Activated CD4-positive, CD25-positive, alpha-beta regulatory T cell treated with anti-CD3 and anti-CD28 coated beads, Interleukin-2, amount 50 U/mL, for 16 hours (primary cell): ENCODE data around the gene MEF2C.

ENCODE experiments used
- DNase-seq: peaks from one replicate; pipeline ENCODE4 v3.0.0-alpha.2; 2020; ENCODE audit warnings: low read depth, low spot score

The MEF2C gene

GRCh38 chr5:88829054-88829453 is 53.9 kb downstream of the MEF2C start:
- DNase-seq, result no peak

DNA sequence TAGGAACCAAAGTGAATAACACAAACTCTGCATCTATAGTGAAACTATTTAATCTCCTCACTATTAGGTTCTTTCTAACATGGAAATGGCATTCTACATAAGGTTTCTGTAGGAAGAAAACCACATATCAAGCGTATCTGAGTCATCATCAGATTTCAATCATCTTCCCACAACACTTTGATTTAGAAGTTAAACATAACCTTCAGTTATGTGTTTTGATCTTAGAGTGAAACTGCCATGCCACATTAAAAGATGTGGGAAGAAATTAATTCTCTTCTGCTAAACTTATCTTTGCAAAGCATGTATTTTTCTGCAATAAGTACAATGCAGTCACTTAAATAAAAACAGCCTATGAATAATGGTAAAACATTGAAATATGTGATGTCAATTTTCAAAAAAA is 55.0 kb downstream of the MEF2C start:
- no peak for DNase-seq

DNA sequence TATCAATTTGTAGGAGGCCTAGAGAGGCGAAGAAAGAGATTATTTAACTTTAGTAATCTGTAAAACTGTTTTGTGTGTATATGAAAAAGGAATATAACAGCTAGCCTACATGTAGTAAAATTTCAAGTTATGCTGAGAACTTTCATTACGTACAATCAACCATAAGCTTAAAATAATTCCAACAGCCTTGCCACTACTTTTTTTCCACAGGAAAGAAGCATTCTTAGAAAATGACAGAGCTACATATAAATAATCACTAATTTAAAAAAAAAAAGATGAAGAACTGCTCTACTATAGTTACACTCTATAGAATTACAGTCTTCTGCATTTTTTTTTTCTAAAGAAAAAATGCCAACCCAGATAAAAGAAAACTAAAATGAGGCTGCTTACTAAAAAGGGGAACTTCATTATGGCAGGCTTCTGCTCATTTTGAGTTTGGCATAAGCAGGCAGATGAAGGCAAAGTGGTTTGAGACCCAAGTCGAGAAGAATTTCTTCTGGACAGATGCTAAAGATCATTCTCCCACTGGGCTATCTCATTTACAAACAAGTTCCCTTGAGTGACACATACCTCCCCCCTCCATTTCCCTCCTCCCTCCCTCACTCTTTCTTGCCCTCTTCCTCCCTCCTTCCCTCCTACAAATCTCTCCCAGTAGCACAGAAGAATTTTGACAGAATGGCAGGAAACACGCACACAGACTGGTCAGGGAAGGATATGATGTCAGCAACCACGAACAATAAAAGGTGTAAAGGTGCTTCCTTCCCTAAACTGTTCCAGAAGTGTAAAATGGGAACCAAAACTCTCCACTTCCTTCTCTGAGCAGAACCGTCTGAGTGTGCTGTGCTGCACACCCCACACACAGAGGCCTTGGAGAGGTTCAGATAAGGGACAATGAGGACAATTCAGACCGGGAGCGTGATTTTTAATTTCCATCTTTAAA is 56.1 kb downstream of the MEF2C start:
- no peak for DNase-seq

DNA sequence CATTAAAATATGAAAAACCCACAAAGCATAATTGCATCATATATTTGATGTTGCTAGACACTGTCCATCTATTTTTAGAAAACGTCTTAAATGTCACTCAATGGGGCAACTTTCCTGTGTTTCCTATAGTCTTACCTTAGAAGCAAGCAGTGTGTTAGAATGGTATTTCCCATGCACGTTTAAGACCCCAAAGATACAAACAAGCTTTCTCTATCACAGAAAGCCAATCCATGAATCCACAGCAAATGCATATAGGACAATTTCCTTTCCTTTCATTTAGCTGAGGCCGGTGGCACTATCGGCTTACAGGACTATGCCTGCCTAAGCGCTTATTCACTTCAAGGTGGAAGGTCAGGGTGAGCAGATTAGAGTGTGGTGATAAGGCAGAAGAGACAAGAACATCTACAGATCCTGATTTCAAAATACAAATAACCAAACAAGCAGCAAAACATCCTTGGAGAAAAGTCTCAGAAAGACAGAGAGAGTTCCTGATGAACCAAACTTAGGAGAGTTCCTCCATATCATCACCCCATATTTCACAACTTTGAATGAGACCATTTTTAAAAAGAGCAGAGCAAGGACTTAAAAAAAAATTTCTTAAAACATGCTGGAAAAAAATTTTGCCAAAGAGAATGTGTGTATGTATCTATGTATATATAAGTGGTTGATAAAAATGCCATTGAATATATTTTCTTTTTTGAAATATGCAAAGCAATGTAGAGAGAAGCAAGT is 57.2 kb downstream of the MEF2C start:
- DNase-seq, result no peak

- no peak for DNase-seq
Observed at GRCh38 chr5:88824892-88825583, 57.9 kb downstream of the MEF2C start.

- no peak for DNase-seq
Observed at GRCh38 chr5:88824141-88824540, 58.8 kb downstream of the MEF2C start.

- no peak for DNase-seq
Observed at GRCh38 chr5:88823201-88823600, 59.8 kb downstream of the MEF2C start.

GRCh38 chr5:88821161-88821560 is 61.8 kb downstream of the MEF2C start:
- no peak for DNase-seq

DNA sequence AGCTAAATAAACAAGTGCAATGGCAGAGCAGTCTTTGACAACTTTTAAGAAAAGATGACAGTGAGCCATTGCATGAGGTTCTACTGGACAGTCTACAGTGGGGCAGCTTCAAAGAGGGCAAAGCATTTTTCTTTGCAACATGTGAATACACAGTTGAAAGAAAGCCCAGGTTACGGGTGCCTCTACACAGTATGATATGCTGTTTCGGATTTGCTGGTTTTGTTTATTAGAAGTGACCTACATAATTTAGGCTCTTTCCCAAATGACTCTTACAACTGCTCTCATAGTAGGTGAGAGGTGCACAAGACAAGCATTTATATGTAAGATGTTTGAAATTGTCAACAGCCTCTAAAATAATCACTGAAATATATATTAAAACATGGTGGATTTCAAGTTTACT is 62.4 kb downstream of the MEF2C start:
- no peak for DNase-seq

GRCh38 chr5:88819301-88819999 is 63.5 kb downstream of the MEF2C start:
- DNase-seq, result no peak

DNA sequence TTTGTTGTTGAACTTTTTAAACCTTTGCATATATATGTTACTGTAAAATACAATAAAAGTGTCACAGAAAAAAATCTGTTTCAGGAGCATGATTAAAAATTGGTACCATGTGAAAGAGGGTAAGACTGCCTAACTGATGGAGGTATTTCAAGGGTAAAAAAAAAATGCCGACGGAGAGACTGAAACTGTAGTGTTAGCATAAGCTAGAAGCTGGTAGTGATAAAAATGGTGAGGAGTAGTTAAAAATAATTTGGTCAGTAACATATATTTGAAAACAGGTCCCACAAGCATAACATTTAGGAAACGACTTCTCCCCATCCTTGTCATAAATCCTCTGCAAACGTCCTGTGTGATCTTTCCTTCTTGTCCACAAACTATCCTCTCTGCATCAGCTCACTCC is 64.7 kb downstream of the MEF2C start:
- no peak for DNase-seq

DNA sequence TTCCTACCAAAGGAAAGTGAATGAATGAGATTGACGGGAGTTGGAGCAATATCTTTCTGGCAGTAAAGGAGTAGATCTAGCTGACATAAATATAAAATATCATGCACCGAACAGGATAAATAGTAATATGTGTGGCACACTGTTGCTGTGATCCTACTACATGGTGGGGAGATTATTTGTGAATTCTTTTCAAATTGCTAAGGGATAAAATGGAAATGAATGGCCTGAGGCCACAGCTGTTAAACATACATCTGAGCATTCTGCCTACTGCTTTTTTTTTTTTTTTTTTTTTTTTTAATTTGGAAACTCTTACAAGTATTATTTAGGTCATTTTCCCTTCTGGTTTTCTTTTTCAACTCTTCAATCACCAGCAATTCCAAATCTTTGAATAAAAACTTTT is 66.8 kb downstream of the MEF2C start:
- DNase-seq, result no peak

GRCh38 chr5:88815050-88815789 is 67.8 kb downstream of the MEF2C start:
- DNase-seq, result no peak

DNA sequence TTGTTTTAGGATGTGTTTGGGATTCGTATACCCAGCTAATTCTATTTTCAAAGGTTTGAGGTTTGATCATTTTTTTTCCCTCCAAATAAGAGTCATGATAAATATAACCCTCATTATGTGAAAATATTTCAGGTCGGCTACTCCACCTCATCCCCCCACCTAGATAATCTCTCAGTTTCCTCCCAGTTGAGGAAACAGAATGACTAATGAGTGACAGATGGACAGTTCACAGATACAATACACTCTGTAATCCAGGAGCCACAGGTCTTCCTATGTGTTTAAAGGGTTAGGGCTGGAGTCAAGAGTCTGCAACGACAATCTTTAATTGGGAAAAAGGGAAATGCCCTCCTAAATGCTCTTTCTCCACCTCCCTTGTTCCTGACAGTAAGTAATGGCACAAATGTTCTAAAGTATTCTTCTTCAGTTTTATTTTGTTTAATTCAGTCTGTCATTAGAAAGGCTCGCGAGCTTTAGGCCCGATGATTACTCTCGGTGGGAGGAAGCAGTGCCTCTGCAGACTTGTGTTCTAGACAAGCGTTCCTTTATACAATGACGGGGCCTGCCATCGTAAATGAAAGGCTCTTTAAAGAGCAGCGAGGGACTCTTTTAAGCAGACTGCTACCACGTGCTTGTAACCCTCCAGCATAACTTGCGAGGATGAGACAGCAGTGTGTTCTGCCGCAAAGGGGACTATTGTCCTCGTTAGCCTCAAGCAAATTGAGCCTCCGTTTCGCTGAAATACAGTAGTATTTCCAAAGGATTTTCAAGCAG is 69.0 kb downstream of the MEF2C start:
- DNase-seq, result no peak

DNA sequence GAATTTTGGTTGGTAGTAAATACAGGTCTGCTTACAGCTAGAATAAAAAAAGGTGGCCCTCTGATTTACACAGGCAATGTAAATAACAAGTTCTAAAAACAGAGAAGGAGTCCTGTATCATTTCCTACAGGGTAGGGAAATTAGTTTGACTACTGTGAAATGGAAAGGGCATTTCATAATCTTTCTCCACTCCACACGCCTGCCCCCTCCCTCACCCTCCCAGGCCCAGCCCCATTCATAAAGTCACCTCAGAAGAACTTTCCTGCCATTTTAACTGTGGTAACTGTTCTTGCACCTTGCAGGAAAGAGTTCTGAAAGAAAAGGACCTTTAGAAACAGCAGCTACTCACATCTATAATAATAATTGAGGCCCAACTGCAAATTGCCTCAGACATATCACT is 69.7 kb downstream of the MEF2C start:
- DNase-seq, result no peak

DNA sequence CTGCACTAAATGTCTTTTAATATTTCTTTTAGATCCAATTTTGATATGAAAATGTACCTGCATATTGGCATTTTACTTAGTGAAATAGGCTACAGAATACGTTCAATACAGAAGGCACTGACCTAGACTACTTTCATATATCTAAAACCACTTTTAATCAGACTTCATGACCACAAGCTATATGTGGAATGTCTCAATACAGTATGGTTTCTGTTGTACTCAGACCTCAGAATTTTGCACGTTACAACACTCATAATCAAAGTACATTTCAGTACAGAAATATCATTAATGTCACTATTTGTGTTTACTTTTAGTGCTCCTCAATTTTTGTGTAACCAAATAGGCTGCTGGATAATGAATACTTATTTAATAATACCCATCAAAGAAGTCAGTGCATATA is 74.8 kb downstream of the MEF2C start:
- DNase-seq, result no peak

- DNase-seq, result no peak
Observed at GRCh38 chr5:88807327-88807726, 75.7 kb downstream of the MEF2C start.

GRCh38 chr5:88806338-88806737 is 76.6 kb downstream of the MEF2C start:
- DNase-seq, result no peak

DNA sequence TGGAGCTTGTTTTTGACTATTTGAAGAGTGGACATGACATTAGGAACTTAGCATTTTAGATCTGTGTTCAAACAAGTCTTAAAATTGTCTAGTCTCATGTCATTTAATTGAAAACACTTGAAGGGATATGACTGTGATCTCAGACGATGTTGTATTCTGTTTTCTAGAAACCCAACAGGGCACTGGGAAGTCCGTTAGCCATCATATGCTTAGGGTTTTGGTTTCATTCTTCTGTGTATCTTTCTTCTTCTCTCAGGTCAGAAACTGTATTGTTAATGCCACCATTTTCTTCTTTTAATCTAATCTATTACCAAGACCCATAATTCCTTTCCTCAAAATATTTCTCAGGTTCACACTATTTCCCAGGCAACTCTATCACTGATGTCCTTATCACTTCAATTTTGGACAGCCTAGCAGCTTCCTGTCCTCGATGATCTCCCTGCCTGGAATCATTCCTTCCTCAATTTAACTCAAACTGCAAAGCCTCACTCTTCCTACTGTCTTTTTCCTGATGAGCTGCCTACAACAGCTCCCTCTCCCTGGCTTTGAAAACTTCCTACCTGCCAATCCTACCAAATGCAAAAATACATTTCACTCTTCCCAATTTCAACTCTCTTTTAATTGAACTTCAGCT is 77.7 kb downstream of the MEF2C start:
- DNase-seq, result no peak

GRCh38 chr5:88804444-88804843 is 78.5 kb downstream of the MEF2C start:
- DNase-seq, result no peak
